Measurements from ENCODE around the gene NCDN.

Gene NCDN

DNA sequence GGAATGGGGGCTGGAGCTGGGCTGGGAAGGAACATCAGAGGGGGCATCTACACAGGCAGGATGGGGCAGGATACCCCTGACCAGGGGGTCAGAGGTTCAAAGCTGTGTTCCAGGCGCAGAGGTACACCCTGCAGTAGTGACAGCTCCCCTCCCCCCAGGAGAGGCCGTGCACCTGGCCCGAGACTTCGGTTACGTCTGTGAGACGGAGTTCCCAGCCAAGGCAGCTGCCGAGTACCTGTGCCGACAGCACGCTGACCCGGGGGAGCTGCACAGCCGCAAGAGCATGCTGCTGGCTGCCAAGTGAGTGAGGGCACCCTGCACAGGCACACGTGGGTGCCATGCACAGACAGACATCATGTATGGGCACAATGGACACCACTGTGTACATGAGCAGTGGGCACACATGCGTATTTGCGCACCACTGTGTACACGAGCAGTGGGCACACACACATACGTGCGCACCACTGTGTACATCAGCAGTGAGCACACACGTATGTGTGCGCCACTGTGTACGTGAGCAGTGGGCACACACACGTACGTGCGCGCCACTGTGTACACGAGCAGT is 33.0 kb downstream of the NCDN start:
- no peak for DNase-seq (ENCODE audit: low spot score)

DNA sequence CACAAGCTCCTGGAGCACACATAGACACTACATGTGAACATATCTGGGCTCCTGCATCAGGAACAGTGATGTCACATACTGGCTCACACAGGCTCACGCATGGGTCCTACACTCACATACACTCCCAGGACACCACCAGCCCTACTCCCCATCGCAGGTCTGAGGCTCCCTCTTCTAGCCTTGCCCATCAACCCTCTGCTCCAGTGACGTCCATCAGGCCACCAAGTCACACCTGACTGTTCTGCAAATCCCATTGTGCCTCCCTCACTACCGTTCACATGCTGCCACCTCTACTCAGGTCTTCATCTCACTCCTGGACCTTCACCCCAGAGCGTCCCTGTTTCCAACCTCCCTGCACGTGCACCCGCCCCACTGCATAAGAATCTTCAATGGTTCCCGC is 33.6 kb downstream of the NCDN start:
- no peak for DNase-seq (ENCODE audit: low spot score)

DNA sequence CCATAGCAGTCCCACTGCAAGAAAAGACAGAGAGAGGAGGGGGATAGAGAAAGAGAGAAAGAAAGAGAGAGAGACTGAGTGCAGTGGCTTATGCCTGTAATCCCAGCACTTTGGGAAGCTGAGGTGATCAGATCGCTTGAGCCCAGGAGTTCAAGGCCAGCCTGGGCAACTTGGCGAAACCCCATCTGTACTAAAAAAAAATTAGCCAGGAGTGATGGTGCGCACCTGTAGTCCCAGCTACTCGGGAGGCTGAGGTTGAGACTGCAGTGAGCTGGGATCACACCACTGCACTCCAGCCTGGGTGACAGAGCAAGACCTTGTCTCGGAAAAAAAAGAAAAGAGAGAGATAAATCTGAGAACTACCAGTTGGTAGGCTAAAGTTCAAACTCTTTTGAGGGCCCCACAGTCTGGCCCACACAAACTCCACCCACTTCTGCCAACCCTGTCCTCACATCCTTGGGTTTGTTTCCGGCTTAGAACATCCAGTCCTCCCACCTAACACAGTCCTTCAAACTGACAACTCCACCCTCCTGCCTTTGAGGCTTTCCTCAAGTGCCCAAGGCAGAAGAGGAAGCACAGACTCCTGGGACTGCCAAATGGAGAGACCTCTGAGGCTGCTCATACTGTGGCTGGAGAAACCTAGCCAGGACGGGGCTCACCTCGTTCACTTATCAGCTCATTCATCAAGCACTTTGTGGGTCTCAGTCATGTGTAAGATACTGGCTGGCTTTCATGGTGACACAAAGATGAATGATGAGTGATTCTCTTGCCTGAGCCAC is 35.6 kb downstream of the NCDN start:
- no peak for DNase-seq (ENCODE audit: low spot score)

DNA sequence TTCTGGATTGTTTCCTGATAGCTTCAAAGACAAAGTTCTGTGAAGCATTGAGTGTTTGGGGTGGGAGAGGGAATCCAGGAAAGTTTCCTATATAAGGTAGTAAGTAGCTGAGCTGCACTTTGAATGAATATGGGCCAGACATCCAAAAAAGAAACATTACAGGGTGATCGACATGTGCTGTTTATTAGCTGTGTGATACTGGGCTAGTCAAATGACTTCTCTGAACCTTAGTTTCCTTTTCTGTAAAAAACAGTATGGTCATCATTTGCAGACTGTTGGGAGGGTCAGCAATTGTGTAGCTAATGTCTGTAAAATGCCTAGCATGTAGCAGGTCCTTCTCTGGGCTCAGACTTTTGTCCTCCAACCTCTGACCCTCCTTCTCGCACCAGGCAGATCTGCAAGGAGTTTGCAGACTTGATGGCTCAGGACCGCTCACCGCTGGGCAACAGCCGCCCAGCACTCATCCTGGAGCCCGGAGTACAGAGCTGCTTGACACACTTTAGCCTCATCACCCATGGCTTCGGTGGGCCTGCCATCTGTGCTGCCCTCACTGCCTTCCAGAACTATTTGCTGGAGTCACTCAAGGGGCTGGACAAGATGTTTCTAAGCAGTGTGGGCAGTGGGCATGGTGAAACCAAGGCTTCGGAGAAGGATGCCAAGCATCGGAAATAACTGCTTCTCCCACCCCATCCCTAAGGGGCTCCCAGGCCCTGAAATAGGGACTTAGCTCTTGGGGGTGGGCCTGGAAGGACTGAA is 36.6 kb downstream of the NCDN start:
- DNase-seq (ENCODE audit: low spot score): no peak

DNA sequence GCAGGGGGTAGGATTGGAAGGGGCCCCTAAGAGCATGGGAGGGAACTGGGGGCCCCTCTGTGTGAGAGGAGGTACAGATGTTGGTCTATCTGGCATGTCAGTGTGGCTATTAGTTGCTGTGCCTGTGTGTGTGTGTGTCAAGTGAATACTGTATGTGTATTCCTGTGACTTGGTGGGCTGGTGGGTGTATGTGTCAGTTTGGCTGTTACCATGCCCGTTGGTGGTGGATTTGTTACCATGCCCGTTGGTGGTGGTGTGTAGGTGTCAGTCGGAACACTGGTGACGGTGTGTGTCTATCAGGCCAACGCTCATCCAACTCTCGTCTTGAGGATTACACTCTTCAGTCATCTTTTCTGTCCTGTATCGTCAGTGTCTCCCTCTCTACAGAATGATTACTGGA is 38.1 kb downstream of the NCDN start:
- no peak for DNase-seq (ENCODE audit: low spot score)

DNA sequence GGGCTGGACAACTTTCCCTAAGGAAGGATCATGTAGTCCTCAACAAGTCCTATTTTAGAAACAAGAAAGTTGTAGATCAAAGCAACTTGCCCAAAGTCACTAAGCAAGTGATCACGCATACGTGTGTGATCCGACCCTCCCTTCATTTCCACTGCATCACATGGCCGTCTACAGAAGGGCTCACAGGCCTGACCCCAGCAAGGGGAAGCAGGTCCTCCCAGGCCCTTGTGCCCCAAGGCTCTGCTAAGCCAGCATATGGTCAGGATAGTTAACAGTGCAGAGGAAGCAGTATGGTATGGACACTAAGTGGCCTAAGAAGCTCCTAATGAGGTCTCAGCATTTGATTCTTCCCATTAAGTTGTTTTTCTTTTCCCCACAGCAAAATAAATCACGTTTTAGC is 40.3 kb downstream of the NCDN start:
- no peak for DNase-seq (ENCODE audit: low spot score)

DNA sequence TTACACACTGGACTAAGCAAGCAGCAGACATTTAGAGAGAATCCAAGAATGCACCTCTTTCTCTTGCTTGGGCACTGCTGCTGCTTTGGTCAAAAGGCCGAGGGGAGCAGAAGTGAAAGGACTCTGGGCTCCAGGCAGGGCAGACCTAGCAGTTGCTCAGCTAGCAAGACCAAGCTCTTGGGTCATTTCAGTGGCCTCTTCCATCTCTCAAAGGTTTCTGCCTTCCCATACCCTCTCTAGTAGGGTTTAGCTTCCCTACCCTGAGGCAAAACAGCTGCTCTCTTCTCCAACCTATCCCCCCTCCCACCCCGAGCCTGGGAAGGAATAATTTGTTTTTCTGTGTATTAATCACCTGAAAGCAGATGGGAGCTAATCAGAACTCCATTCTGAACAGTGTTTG is 41.3 kb downstream of the NCDN start:
- DNase-seq (ENCODE audit: low spot score): no peak

DNA sequence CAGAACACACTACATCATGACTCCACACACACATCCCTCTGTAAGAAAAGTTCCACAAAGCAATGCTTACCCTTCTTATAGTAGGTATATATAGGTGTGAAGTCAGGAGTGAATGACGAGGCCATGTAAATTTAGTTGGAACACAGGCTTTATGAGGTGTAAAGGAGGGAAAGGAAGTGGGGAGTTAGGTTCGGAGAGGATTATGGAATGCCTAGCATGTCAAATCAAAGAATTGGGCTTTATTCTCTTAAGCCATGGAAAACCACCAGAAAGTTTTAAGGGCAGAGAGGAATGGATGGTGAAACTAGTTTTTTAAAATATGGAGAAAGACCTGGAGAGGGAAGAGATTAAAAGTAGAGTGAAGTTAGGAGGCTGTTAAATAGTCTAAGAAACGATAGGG is 41.8 kb downstream of the NCDN start:
- no peak for DNase-seq (ENCODE audit: low spot score)

DNA sequence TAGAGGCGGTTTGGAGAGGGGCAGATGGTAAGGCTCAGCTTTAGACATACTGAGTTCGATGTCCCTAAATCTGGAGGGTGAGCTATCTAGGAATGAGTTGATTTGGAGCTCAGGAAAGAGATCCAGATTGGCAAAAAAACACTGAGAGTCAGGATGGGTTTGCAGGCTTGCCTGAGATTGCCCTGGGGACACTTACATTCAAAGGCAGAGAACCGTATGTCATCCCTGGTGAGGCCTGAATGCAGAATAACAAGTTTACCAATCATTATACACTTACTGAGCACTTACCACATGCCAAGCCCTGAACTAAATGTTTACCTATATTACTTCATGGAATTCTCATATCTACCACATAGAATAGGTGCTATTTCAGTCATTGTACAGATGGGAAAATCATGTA is 43.0 kb downstream of the NCDN start:
- DNase-seq (ENCODE audit: low spot score): no peak

DNA sequence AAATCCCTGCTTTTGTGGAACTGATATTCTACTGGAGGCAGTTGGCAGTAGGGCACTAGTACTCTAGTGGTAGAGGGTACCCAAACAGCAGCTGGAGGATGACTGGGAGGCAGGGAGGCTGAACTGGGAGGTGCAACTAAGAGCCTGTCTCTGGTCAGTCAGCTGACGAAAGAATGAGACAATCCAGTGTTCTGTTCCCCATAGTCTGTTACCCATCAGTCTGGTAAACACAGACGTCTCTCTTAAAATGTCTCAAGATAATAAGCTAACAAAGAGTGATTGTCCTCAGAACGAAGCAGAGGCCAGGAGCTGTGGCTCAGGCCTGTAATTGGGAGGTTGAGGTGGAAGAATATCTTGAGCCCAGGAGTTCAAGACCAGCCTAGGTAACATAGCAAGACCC is 45.9 kb downstream of the NCDN start:
- no peak for DNase-seq (ENCODE audit: low spot score)

DNA sequence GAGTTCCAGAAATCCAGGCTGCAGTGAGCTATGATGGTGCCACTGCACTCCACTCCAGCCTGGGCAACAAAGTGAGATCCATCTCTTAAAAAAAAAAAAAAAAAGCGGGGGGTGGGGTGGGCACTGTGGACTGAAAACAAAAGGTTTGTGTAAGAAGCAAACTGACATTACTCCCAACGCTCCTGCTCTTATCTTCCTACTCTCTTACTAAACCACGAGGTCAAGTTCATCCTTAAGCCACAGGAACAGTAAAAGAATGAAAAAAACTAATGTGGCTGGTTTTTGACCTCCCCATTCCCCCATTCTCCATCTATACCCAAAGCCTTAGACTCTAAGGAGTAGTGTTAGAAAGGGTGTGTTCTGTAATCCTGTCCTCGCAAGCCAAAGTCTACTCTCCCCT is 46.3 kb downstream of the NCDN start:
- no peak for DNase-seq (ENCODE audit: low spot score)

DNA sequence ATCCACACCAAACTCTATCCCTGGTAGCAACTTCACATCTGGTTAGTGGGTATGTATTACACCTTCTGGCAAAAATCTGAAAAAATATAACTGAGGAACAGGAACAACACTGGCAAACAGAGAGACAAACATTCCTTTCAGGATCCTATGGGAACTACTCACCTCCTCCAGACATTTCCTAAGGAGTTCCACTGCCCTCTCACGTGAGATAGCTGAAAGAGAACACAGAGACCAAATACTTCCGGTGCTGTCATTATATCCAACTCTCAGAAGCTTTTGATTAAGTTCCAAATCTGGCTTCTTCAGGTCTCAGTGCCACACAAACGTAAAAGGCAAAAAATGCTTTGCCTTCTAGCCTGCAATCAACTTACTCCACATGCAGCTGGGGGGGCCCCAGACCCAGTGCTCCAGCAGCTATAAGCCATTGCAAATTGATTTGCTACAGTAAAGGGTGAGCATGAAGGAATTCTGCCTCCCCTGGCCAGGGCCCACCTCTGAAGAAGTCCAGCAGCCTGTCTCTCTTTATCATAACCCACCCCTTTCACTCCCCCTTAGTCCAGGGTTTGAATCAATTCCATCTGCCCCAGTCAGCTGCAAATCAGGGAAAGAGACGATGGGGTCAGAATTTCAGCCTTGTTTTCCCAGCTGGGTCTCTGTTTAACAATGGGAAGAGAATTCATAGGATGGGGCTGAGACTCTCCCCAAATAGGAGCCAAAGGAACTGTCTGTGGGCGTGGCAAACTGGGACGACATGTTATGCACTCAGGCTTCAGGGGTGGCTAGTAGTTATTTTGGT is 47.7 kb downstream of the NCDN start:
- no peak for DNase-seq (ENCODE audit: low spot score)

DNA sequence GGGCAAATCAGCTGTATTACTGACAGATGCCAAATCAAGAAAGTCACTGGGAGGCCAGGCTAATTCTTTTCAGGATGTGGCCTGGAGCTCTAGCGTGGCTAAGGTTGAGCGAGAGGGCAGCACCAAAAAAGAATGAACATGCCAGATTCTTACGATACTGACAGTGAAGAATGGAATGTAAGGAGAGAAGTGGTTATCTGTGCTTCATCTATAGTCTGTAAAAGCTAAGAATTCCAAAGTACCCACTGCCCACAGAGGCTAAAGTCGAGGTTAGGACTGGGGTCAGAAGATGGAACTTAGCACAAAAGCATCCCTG is 48.2 kb downstream of the NCDN start:
- no peak for DNase-seq (ENCODE audit: low spot score)

DNA sequence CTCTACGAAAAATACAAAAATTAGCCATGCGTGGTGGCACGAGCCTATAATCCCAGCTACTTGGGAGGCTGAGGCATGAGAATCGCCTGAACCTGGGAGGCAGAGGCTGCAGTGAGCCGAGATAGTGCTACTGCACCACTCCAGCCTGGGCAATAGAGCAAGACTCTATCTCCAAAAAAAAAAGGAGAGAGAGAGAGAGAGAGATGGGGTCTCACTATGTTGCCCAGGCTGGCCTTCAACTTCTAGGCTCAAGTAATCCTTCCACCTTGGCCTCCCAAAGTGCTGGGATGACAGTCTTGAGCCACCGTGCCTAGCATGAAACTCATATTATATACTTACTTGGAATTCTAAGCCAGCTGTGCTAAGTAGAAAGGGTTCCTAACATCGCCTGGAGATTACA is 54.1 kb downstream of the NCDN start:
- no peak for DNase-seq (ENCODE audit: low spot score)

DNA sequence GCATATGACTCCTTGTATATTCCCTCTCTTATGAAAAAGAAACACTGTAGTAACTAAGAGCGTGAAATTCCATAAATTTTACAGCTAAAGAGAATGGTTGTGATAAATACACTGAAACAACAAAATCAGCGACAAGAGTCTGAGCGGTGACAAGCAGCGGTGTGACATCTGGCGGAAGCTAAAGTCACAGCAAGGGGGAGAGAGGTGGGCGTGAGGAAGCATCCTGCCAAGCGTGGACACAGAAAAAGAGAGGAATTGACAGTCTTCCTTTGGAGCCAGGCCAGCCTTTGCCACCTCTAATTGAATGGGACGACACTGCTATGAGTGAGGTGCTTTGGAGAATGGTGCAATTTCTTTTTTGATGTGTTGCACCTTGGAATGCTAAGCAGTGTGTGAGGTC is 57.8 kb downstream of the NCDN start:
- no peak for DNase-seq (ENCODE audit: low spot score)

Data from iPS-NIHi11 (cell line).